GM19193 (cell line): ENCODE results near the gene RAD23A.

Experiments used
- POLR2A ChIP-seq: IDR thresholded peaks from 4 replicates; pipeline ENCODE4 v1.6.1; 2011; ENCODE audit not compliant: insufficient read depth, insufficient read length; ENCODE audit errors: extremely low read depth

RAD23A gene

GRCh38 chr19:13001166-13001501 lies 55.5 kb downstream of the RAD23A start:
- TF ChIP-seq POLR2A, result no peak

- no peak for TF ChIP-seq POLR2A
Observed at GRCh38 chr19:13001502-13002165, 56.0 kb downstream of the RAD23A start.

GRCh38 chr19:13002166-13002898 lies 56.7 kb downstream of the RAD23A start:
- TF ChIP-seq POLR2A, result no peak

GRCh38 chr19:13003081-13003480 lies 57.4 kb downstream of the RAD23A start:
- no peak for TF ChIP-seq POLR2A
